Peyer's patch (tissue), 4 donors: ENCODE measurements around the gene MRPL49.

ENCODE experiments used
- CTCF ChIP-seq, 6 experiments: fragments of 450-650 bp in 4 of 6; fragments of 200-600 bp in 2 of 6; sonication (generic) in 1 of 6; IDR thresholded peaks; one replicate each; pipeline ENCODE4 v1.5.1; 2017 to 2019; ENCODE audit warnings: antibody characterized with exemption in 6 of 6, mild to moderate bottlenecking in 3 of 6, moderate library complexity in 1 of 6
- POLR2A ChIP-seq, 2 donors: fragments of 450-650 bp; IDR thresholded peaks; one replicate each; pipeline ENCODE4 v1.5.1; 2017; ENCODE audit warnings: antibody characterized with exemption in 2 of 2, mild to moderate bottlenecking in 2 of 2, moderate library complexity in 2 of 2

DNA sequence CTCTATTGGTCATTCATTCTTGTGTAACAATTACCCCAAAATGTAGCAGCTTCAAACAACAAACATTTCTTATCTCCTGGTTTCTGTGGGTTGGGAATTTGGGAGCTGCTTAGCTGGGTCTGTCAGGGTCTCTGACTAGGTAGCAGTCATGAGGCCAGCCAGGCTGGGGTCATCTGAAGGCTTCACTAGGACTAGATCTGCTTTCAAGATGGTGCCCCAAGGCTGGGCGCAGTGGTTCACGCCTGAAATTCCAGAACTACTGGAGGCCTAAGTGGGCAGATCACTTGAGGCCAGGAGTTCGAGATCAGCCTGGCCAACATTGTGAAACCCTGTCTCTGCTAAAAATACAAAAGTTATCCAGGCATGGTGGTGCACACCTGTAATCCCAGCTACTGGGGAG lies 34.8 kb downstream of the MRPL49 start:
- TF ChIP-seq CTCF (IDR thresholded peaks at IDR 0.05): no peak
- no peak for TF ChIP-seq POLR2A (IDR thresholded peaks at IDR 0.05)
